ENCODE data around the gene EME2. TPM values are rescaled to one million over a fixed set of nuclear protein-coding genes. Genes with fewer than 3 reads are reported as not detected.

The EME2 gene
- total RNA-seq: 10 to 100 TPM in 1 of 4 donors, 1 to 10 TPM in 3; 5.5 to 10.4 (median 6.5) TPM

GRCh38 chr16:1772362-1772907, at the start of gene EME2:
EME2 (plus strand) TSS chr16:1772810; CDS start chr16:1773228, 418 bp downstream.
- Histone ChIP-seq H3K36me3 (peaks cover 27 to 51% (median 50%) of the 10 kb centered on the region in 4 donors), H3K9me3 (no peaks in the 10 kb centered on the region), H3K27ac (replicated peaks in 1 of 4) (peak within 1 kb of the TSS; percentile 87 to 95 (median 90)), H3K4me1 (peaks cover 36 to 64% (median 57%) of the 10 kb centered on the region in 4 donors), H3K27me3 (no peaks in the 10 kb centered on the region), H3K4me3 (peak within 1 kb of the TSS; percentile 72 to 100 (median 88))
- intact Hi-C loops (cut with DNase I): loop anchor here (5.0 kb wide), 2 partner anchors 65 to 160 kb away; partner anchors contain the start of genes CRAMP1, IFT140 and MAPK8IP3
- no peak for DNase-seq (ENCODE audit: extremely low spot score)
- no peak for TF ChIP-seq POLR2AphosphoS5 (IDR thresholded peaks at IDR 0.05)
- no peak for TF ChIP-seq POLR2A (IDR thresholded peaks at IDR 0.05; ENCODE audit: low read depth)
- no peak for TF ChIP-seq CTCF (IDR thresholded peaks at IDR 0.05)
- TF ChIP-seq EP300 (IDR thresholded peaks at IDR 0.05): no peak
- 1% methylated on average over 11 of the region's 53 CpGs for WGBS

GRCh38 chr16:1723450-1724147, 49.0 kb upstream of the EME2 start:
- Histone ChIP-seq H3K4me3 (no peak overlapping the region), H3K27me3 (no peaks in the 10 kb centered on the region), H3K9me3 (no peaks in the 10 kb centered on the region), H3K4me1 (peaks cover 25 to 35% (median 32%) of the 10 kb centered on the region in 4 donors), H3K36me3 (peaks cover 21 to 41% (median 40%) of the 10 kb centered on the region in 4 donors), H3K27ac (replicated peaks in 1 of 4) (peak overlapping the region in 1 of 4 donors; percentile 67)
- intact Hi-C loops (cut with DNase I): no loop called here
- WGBS: 55% methylated on average over 6 of the region's 6 CpGs
- no peak for TF ChIP-seq EP300 (IDR thresholded peaks at IDR 0.05)
- TF ChIP-seq CTCF (IDR thresholded peaks at IDR 0.05): peak; percentile 62 to 83 (median 63)
- DNase-seq (ENCODE audit: extremely low spot score): no peak

GRCh38 chr16:1724491-1724890, 48.1 kb upstream of the EME2 start:
- Histone ChIP-seq H3K27ac (replicated peaks in 1 of 4) (no peak overlapping the region), H3K4me3 (no peak overlapping the region), H3K9me3 (no peaks in the 10 kb centered on the region), H3K36me3 (peaks cover 30 to 50% (median 49%) of the 10 kb centered on the region in 4 donors), H3K27me3 (no peaks in the 10 kb centered on the region), H3K4me1 (peaks cover 22 to 35% (median 32%) of the 10 kb centered on the region in 4 donors)
- 91% methylated on average over 12 of the region's 12 CpGs for WGBS
- TF ChIP-seq EP300 (IDR thresholded peaks at IDR 0.05) (no peak), POLR2AphosphoS5 (IDR thresholded peaks at IDR 0.05) (no peak), CTCF (IDR thresholded peaks at IDR 0.05) (no peak), POLR2A (IDR thresholded peaks at IDR 0.05; ENCODE audit: low read depth) (no peak)
- no peak for DNase-seq (ENCODE audit: extremely low spot score)
- intact Hi-C loops (cut with DNase I): no loop called here

GRCh38 chr16:1726661-1727502, 45.7 kb upstream of the EME2 start:
- Histone ChIP-seq H3K4me3 (no peak overlapping the region), H3K9me3 (no peaks in the 10 kb centered on the region), H3K27ac (replicated peaks in 1 of 4) (no peak overlapping the region), H3K27me3 (no peaks in the 10 kb centered on the region), H3K36me3 (peaks cover 34 to 73% (median 68%) of the 10 kb centered on the region in 4 donors), H3K4me1 (peaks cover 19 to 28% (median 24%) of the 10 kb centered on the region in 4 donors)
- DNase-seq (ENCODE audit: extremely low spot score): no peak
- WGBS: 92% methylated on average over 27 of the region's 32 CpGs
- TF ChIP-seq POLR2AphosphoS5 (IDR thresholded peaks at IDR 0.05): no peak
- no peak for TF ChIP-seq EP300 (IDR thresholded peaks at IDR 0.05)
- TF ChIP-seq CTCF (IDR thresholded peaks at IDR 0.05): no peak
- no peak for TF ChIP-seq POLR2A (IDR thresholded peaks at IDR 0.05; ENCODE audit: low read depth)
- intact Hi-C loops (cut with DNase I): no loop called here
